Keratinocyte (primary cell): ENCODE measurements around the gene LEFTY2. TPM values are rescaled to one million over a fixed set of nuclear protein-coding genes. Genes with fewer than 3 reads are reported as not detected.
"Not testable (repeated sequence)": the region's sequence is repeated elsewhere in the genome, so short reads cannot be mapped to it uniquely, and the experiment has no call there.

Experiments
- DNase-seq: peaks from one replicate; pipeline ENCODE4 v3.0.0-alpha.2; 2011; ENCODE audit warnings: low read depth, missing footprints, low spot score
- FAIRE-seq: peaks from 2 replicates; lab custom pipeline; 2011; peaks lifted over from hg19 to GRCh38; lab: Jason Lieb, UNC
- H2AFZ ChIP-seq: 2 replicates; pipeline ENCODE4 v1.6.0; 2012; ENCODE audit warnings: low read length, control low read depth, inconsistent platforms; ENCODE audit not compliant: control insufficient read depth
- H3K27ac ChIP-seq: 2 replicates; pipeline ENCODE4 v1.5.1; 2011; ENCODE audit warnings: low read length; ENCODE audit not compliant: control insufficient read depth, insufficient read depth
- H3K27me3 ChIP-seq: 3 replicates; pipeline ENCODE4 v1.6.0; 2011; ENCODE audit warnings: low read length; ENCODE audit not compliant: control insufficient read depth, insufficient read depth; ENCODE audit errors: extremely low read depth
- H3K36me3 ChIP-seq, 2 experiments: 2 replicates in 1 of 2; 3 replicates in 1 of 2; pipeline ENCODE4 v1.5.1; 2011; ENCODE audit warnings: low read length in 2 of 2, mild to moderate bottlenecking in 1 of 2; ENCODE audit not compliant: control insufficient read depth in 2 of 2, insufficient read depth in 2 of 2; ENCODE audit errors: extremely low read depth in 1 of 2
- H3K4me1 ChIP-seq: 3 replicates; pipeline ENCODE4 v1.5.1; 2011; ENCODE audit warnings: low read length; ENCODE audit not compliant: control insufficient read depth, insufficient read depth; ENCODE audit errors: extremely low read depth
- H3K4me2 ChIP-seq: 3 replicates; pipeline ENCODE4 v1.6.0; 2011; ENCODE audit warnings: low read depth, low read length; ENCODE audit not compliant: control insufficient read depth, insufficient read depth; ENCODE audit errors: extremely low read depth
- H3K4me3 ChIP-seq, 3 experiments: fragments of 200-600 bp in 1 of 3; sonication (generic) in 1 of 3; 2 replicates in 2 of 3; 3 replicates in 1 of 3; pipeline ENCODE4 v1.5.1; 2011 to 2016; ENCODE audit warnings: low read length in 3 of 3, mild to moderate bottlenecking in 3 of 3, control low read depth in 2 of 3, inconsistent platforms in 1 of 3, low read depth in 1 of 3, mixed read lengths in 1 of 3, mixed run types in 1 of 3, moderate library complexity in 1 of 3; ENCODE audit not compliant: control insufficient read depth in 2 of 3, insufficient read depth in 2 of 3; ENCODE audit errors: extremely low read depth in 1 of 3
- H3K79me2 ChIP-seq: 2 replicates; pipeline ENCODE4 v1.6.0; 2012; ENCODE audit warnings: low read length; ENCODE audit not compliant: control insufficient read depth, insufficient read depth
- H3K9ac ChIP-seq: 3 replicates; pipeline ENCODE4 v1.6.0; 2011; ENCODE audit warnings: low read length; ENCODE audit not compliant: control insufficient read depth, insufficient read depth; ENCODE audit errors: extremely low read depth
- H3K9me1 ChIP-seq: 3 replicates; pipeline ENCODE4 v1.6.0; 2011; ENCODE audit warnings: low read length; ENCODE audit not compliant: control insufficient read depth, insufficient read depth; ENCODE audit errors: extremely low read depth
- H3K9me3 ChIP-seq: 2 replicates; pipeline ENCODE4 v1.5.1; 2012; ENCODE audit warnings: low read depth, low read length; ENCODE audit not compliant: control insufficient read depth
- H4K20me1 ChIP-seq: 3 replicates; pipeline ENCODE4 v1.6.0; 2011; ENCODE audit warnings: low read length; ENCODE audit not compliant: control insufficient read depth, insufficient read depth; ENCODE audit errors: extremely low read depth
- EZH2 ChIP-seq: IDR thresholded peaks from one replicate; pipeline ENCODE4 v1.6.1; 2012; ENCODE audit warnings: inconsistent platforms, mild to moderate bottlenecking, low read length, moderate library complexity
- dilution Hi-C: fragments of 300-500 bp; cut with MboI; formaldehyde crosslinking; loops from one replicate; pipeline ENCODE4 v1.7.0; 2020; ENCODE audit warnings: low sequenced_read_pairs; ENCODE audit not compliant: extremely low pct_ligation_motif_present
- polyA plus RNA-seq, 5 experiments: library from polyadenylated mRNA; depleted of rRNA in 3 of 5; stranded (reverse) in 3 of 5; stranded (forward) in 1 of 5; unstranded in 1 of 5; fragments of >200 nt; gene quantifications; 1 replicate in 1 of 5; 2 replicates in 3 of 5; 3 replicates in 1 of 5; pipeline versions ENCODE4 v1.2.1 to v1.2.3, GENCODE V29; 2011 to 2012; ENCODE audit warnings: missing spikeins in 2 of 5, low read depth in 1 of 5, low replicate concordance in 1 of 5
- TF ChIP-seq, protein P1 (sequence below), 3 experiments: IDR thresholded peaks in 1 of 3; conservative IDR thresholded peaks in 1 of 3; optimal IDR thresholded peaks in 1 of 3; 2 replicates in 2 of 3; 3 replicates in 1 of 3; pipeline versions ENCODE3 to v1.5.1; 2011; ENCODE audit warnings: low read length in 3 of 3, mild to moderate bottlenecking in 3 of 3, moderate library complexity in 2 of 3, control low read depth in 1 of 3, inconsistent platforms in 1 of 3; ENCODE audit not compliant: insufficient read depth in 2 of 3; ENCODE audit errors: extremely low read depth in 1 of 3

The LEFTY2 gene
- polyA plus RNA-seq, 1 donor (not counting 4 experiments of a cell fraction or from before 2014, with no cell fraction given): not detected

DNA sequence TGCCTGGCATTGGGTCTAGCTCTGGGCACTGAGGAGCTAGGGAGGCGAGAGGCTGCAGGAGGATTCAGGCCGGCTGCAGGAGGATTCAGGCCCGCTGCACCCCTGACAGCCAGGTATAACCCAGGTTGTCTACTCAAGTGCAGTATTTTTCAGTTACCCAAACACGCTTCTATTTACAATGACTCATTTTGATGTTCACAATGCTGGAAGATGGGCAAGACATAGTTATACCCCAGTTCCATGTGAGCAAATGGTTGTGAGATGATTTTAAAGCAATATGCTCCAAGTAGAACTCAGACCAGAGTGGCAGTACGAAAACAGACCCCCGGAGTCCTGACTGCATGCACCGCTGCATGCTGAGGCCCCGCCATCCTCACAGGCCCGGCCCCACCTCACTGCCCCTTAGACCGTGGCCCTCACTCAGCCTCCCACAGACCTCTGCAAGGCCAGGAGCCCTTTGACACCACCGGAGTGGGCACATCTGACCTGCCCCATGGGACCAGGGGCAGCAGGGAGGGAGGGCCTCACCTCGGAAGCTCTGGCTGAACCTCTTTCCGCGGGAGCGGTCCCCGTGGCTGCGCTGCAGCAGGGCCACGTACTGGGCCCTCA is 52.6 kb downstream of the LEFTY2 start:
- dilution Hi-C loops: no loop called here
- Histone ChIP-seq H3K36me3 (no peaks in the 10 kb centered on the region), H3K4me2 (no peak overlapping the region), H3K27ac (no peak overlapping the region), H2AFZ (no peak overlapping the region), H4K20me1 (no peaks in the 10 kb centered on the region), H3K4me1 (peaks cover 2% of the 10 kb centered on the region), H3K4me3 (no peak overlapping the region), H3K9ac (no peak overlapping the region), H3K27me3 (no peaks in the 10 kb centered on the region), H3K9me3 (no peaks in the 10 kb centered on the region), H3K79me2 (no peaks in the 10 kb centered on the region), H3K9me1 (no peaks in the 10 kb centered on the region)
- FAIRE-seq (no peak), DNase-seq (no peak)
- TF ChIP-seq, protein P1, sequence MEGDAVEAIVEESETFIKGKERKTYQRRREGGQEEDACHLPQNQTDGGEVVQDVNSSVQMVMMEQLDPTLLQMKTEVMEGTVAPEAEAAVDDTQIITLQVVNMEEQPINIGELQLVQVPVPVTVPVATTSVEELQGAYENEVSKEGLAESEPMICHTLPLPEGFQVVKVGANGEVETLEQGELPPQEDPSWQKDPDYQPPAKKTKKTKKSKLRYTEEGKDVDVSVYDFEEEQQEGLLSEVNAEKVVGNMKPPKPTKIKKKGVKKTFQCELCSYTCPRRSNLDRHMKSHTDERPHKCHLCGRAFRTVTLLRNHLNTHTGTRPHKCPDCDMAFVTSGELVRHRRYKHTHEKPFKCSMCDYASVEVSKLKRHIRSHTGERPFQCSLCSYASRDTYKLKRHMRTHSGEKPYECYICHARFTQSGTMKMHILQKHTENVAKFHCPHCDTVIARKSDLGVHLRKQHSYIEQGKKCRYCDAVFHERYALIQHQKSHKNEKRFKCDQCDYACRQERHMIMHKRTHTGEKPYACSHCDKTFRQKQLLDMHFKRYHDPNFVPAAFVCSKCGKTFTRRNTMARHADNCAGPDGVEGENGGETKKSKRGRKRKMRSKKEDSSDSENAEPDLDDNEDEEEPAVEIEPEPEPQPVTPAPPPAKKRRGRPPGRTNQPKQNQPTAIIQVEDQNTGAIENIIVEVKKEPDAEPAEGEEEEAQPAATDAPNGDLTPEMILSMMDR (optimal IDR thresholded peaks at IDR 0.05 in 1 of 3, IDR thresholded peaks at IDR 0.05 in 1 of 3, conservative IDR thresholded peaks at IDR 0.05 in 1 of 3; ENCODE audit: extremely low read depth in 1 of 3, insufficient read depth in 2 of 3, low read length in 3 of 3): no peak
- no peak for TF ChIP-seq EZH2

DNA sequence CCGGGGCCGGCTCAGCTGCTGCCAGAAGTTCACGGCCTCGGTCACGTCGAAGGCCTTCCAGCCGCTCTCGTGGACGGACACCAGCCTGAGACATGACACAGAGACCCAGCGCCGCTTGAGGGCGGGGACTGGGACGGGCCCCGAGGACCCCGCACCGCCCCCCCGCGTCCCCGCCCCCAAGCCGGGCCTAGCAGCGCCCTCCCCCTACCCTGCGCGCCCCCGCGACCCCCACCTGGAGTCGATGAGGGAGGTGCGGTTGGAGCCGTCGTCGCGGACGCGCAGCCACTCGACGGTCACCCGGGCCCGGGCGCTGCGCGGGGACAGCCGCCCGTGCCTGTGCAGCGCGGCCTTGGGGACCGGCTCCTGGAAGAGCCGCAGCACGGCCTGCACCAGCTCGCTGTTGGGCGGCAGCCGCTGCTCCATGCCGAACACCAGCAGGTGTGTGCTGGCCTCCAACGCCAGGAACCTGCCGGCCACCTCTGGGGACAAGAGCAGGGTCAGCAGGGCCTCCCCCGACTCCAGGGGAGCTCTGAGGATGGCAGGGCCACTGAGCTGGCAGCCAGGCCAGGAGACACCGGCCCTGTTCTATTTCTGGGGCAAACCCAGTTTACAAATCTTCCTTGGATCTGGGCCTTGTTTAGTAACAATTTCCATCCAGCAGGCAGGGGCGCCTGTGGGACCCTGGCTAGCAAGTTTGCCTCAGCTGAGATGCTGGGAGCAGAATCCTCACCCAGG is 53.3 kb downstream of the LEFTY2 start:
- H3K27me3 ChIP-seq, DNase-seq, H3K9ac ChIP-seq, H3K9me1 ChIP-seq, FAIRE-seq, H3K79me2 ChIP-seq, H3K36me3 ChIP-seq, H2AFZ ChIP-seq, H3K27ac ChIP-seq, H3K9me3 ChIP-seq, dilution Hi-C loops, H3K4me3 ChIP-seq, H4K20me1 ChIP-seq, H3K4me1 ChIP-seq, H3K4me2 ChIP-seq: not testable (repeated sequence)
